Large intestine (tissue), 3 donors: Measurements from ENCODE around the gene ESRRG. TPM values are rescaled to one million over a fixed set of nuclear protein-coding genes. Genes with fewer than 3 reads are reported as not detected.
A peak's percentile ranks its signal among the peaks of the same experiment; 100 is the strongest.
"Not testable (repeated sequence)": the region's sequence is repeated elsewhere in the genome, so short reads cannot be mapped to it uniquely, and the experiment has no call there.

ENCODE experiments used
- DNase-seq, 2 donors: peaks; one replicate each; pipeline versions ENCODE4 v3.0.0 to v3.0.0-alpha.2; 2013
- H3K27ac ChIP-seq: one replicate; pipeline ENCODE4 v1.5.1; 2013; ENCODE audit warnings: low read length
- H3K27me3 ChIP-seq: 2 replicates; pipeline ENCODE4 v1.6.1; 2013; ENCODE audit warnings: low read length; ENCODE audit not compliant: control insufficient read depth, insufficient read depth
- H3K36me3 ChIP-seq: 2 replicates; pipeline ENCODE4 v1.6.1; 2013; ENCODE audit warnings: low read length; ENCODE audit not compliant: control insufficient read depth, insufficient read depth
- H3K4me1 ChIP-seq: one replicate; pipeline ENCODE4 v1.6.1; 2013; ENCODE audit warnings: low read length; ENCODE audit not compliant: control insufficient read depth, insufficient read depth
- H3K4me3 ChIP-seq: one replicate; pipeline ENCODE4 v1.5.1; 2013; ENCODE audit warnings: low read length
- H3K9me3 ChIP-seq: one replicate; pipeline ENCODE4 v1.6.1; 2013; ENCODE audit warnings: mild to moderate bottlenecking, low read depth, low read length, moderate library complexity; ENCODE audit not compliant: control insufficient read depth
- WGBS: methylation state at CpG from one replicate; pipeline ENCODE4 v1.1.5; 2013; ENCODE audit warnings: low lambda C conversion rate; ENCODE audit not compliant: insufficient coverage; 5-methylcytosine and 5-hydroxymethylcytosine counted together
- polyA plus RNA-seq: library from polyadenylated mRNA; unstranded; fragments of 120-200 nt; gene quantifications from one replicate; pipeline ENCODE4 v1.2.1, GENCODE V29; 2013

ESRRG gene
- polyA plus RNA-seq, 1 donor, result 9.0 TPM

DNA sequence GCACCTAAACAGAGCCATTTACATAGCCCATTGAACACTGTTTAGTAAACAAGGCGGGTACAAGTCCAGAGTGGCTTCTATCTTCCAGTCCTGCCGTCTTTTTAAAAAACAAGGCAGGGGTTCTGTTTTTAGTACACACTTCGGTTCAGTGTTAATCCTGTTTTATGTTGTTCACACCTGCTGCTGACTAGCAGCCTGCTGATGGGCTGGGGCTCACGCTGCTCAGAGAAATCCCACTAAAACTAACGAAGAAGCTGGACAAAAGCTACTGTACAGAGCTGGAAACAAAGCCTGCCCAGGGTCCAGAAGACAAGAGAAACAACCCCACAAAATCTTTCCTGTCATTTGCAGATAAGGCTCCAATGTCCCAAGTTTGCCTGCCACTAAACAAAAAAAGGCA lies 13.2 kb downstream of the ESRRG start:
- H3K4me3 ChIP-seq, result no peak overlapping the region
- no peaks in the 10 kb centered on the region for H3K9me3 ChIP-seq
- H3K27ac ChIP-seq, result no peak overlapping the region
- DNase-seq, result no peak
- WGBS, result 40% methylated on average over 1 of the region's 5 CpGs
- H3K27me3 ChIP-seq, result no peaks in the 10 kb centered on the region
- H3K4me1 ChIP-seq, result no peaks in the 10 kb centered on the region
- no peaks in the 10 kb centered on the region for H3K36me3 ChIP-seq

DNA sequence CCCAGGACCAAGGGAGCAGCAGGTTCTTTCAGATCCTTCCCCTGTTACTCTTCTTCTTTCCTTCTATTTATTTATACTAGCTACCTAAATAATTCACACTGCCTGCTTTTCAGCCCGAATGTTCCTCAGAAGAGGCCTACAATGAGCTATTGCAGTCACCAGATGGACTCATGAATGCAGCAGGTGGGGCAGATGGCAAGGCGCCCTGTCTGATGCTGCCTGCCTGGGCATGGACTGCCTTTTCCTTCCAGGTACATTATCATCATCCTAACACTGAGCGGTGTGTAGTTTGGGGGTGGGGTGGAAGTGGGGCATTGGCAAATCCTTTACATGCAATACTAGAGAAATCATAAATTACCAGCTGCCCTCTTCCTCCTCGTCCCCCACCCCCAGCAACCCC lies 17.6 kb downstream of the ESRRG start:
- no CpG with 5 or more reads among the region's 4 CpGs for WGBS
- Histone ChIP-seq H3K4me3 (no peak overlapping the region), H3K27ac (no peak overlapping the region), H3K9me3 (no peaks in the 10 kb centered on the region), H3K4me1 (no peaks in the 10 kb centered on the region), H3K36me3 (no peaks in the 10 kb centered on the region), H3K27me3 (no peaks in the 10 kb centered on the region)
- no peak for DNase-seq

DNA sequence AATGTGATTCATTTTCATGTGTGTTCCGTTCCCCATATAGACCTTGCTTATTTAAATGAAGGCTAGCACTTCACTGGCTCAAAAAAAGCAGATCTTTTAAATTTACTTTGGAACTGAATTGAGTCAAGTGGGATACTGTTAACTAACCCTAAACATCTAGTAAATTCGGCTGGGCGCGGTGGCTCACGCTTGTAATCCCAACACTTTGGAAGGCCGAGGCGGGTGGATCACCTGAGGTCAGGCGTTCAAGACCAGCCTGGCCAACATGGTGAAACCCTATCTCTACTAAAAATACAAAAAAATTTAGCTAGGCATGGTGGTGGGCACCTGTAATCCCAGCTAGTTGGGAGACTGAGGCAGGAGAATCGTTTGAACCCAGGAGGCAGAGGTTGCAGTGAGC lies 19.2 kb downstream of the ESRRG start:
- not testable (repeated sequence) for H3K27ac ChIP-seq, H3K27me3 ChIP-seq, DNase-seq, H3K4me1 ChIP-seq, H3K9me3 ChIP-seq, H3K4me3 ChIP-seq, H3K36me3 ChIP-seq
- WGBS, result 100% methylated on average over 1 of the region's 9 CpGs

DNA sequence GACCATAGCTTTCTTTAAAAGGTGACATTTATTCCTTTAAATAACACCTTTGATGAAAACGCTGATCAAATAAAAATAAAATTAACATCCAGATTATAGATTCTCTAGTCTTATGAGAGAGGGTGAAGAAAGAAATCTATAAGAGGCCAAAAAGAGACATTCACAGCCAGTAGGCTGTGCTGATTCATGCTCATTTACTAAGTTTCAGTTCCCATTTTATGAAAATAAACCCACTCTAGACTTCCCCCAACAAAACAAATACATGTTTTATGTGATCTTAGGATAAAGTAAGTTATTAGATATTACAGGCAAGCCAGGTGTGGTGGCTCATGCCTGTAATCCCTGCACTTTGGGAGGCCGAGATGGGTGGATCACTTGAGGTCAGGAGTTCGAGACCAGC lies 21.1 kb downstream of the ESRRG start:
- no peaks in the 10 kb centered on the region for H3K9me3 ChIP-seq
- no peaks in the 10 kb centered on the region for H3K4me1 ChIP-seq
- no peaks in the 10 kb centered on the region for H3K27me3 ChIP-seq
- no peaks in the 10 kb centered on the region for H3K36me3 ChIP-seq
- no CpG with 5 or more reads among the region's 3 CpGs for WGBS
- no peak overlapping the region for H3K27ac ChIP-seq
- no peak overlapping the region for H3K4me3 ChIP-seq
- no peak for DNase-seq

DNA sequence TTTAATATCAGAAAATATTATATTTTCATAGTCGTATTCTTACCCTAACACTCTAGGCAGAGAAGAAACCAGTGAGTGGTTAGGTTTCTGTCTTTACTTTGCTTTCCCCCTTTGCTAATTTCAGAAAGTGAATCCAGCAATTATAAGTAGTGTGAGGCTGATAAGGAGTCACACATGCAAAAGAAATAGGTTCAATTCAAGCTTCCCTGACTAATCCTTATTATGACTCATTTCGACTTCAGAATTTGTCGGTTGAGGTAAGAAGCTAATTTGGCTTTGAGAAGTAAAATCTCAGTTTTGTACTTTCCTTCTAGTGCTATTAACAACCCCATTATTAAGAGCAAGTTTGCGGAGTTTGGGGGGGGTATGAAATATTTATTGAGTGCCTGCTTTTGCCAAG lies 22.4 kb downstream of the ESRRG start:
- no peaks in the 10 kb centered on the region for H3K36me3 ChIP-seq
- H3K27me3 ChIP-seq, result no peaks in the 10 kb centered on the region
- WGBS, result 100% methylated on average over 1 of the region's 4 CpGs
- H3K4me3 ChIP-seq, result no peak overlapping the region
- no peaks in the 10 kb centered on the region for H3K4me1 ChIP-seq
- H3K9me3 ChIP-seq, result no peaks in the 10 kb centered on the region
- H3K27ac ChIP-seq, result no peak overlapping the region
- DNase-seq, result no peak

DNA sequence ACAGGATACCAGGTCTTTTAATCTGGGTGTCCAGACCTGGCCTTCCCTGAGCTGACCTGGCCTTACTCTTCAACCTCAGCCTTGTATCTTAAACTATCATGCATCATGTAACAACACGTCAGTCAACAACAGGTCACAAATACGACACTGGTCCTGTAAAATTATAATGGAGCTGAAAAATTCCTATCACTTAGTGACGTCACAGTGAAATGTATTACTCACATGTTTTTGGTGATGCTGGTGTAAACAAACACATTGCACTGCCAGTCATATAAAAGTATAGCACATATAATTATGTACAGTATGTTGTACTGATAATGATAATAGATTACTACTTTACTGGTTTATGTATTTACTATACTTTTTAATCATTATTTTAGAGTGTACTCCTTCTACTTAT lies 31.5 kb downstream of the ESRRG start:
- H3K27ac ChIP-seq, result no peak overlapping the region
- no peaks in the 10 kb centered on the region for H3K27me3 ChIP-seq
- peaks cover 3% of the 10 kb centered on the region for H3K4me1 ChIP-seq
- no peaks in the 10 kb centered on the region for H3K36me3 ChIP-seq
- no peak overlapping the region for H3K4me3 ChIP-seq
- WGBS, result 78% methylated on average over 1 of the region's 3 CpGs
- no peak for DNase-seq
- H3K9me3 ChIP-seq, result no peaks in the 10 kb centered on the region

DNA sequence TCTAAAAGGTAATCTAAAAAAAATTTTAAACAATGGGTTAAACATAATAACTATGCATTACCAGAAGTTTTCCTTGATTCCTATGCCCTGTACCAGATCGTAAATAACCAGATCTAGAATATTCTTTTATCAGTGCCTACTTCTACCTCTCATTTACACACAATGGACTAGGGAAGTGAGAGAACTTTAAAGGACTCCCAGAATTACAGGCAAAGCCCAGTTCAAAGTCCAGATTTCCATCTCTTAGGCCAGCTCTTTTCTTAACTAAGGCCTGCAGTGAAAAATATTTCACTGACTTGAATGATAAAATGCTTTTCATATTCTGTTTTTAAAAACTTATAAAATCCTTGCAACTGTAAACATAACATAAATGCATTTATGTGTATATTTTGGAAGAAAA lies 32.6 kb downstream of the ESRRG start:
- no peaks in the 10 kb centered on the region for H3K36me3 ChIP-seq
- no peak overlapping the region for H3K4me3 ChIP-seq
- H3K4me1 ChIP-seq, result peaks cover 3% of the 10 kb centered on the region
- no CpG with 5 or more reads among the region's 1 CpG for WGBS
- H3K27ac ChIP-seq, result peak overlapping the region; percentile 42
- peak; percentile 8 to 66 for DNase-seq
- H3K9me3 ChIP-seq, result no peaks in the 10 kb centered on the region
- no peaks in the 10 kb centered on the region for H3K27me3 ChIP-seq

DNA sequence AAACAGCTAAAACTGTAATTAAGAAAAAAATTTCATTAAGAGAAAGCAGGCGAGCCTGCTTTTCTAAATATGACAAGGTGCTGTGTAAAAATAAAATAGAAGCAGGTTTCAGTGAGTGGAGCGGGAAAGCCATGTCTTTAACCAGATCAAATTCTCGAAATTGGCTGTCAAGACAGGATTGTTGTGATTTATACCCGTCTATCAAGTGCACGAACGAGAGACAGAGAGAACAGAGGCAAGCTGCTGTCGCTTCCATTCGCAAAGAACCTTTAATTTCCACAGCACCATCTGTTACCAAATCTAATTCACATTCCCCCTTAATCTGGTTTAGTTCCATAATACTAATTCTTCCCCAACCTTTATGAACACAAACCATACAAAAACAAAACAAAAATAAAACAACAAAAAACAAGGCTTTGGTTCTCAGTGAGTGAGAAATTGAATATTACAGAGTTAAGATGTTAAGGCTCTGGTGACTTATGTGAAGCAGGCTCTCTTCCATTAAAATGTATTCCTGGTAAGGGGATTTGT lies 35.0 kb downstream of the ESRRG start:
- Histone ChIP-seq H3K36me3 (no peaks in the 10 kb centered on the region), H3K4me1 (peaks cover 3% of the 10 kb centered on the region), H3K27me3 (no peaks in the 10 kb centered on the region), H3K27ac (no peak overlapping the region), H3K4me3 (no peak overlapping the region), H3K9me3 (no peaks in the 10 kb centered on the region)
- 93% methylated on average over 3 of the region's 8 CpGs for WGBS
- DNase-seq, result no peak

GRCh38 chr1:216686860-216687766 lies 36.1 kb downstream of the ESRRG start:
- WGBS, result 68% methylated on average over 3 of the region's 14 CpGs
- no peaks in the 10 kb centered on the region for H3K27me3 ChIP-seq
- peaks cover 3% of the 10 kb centered on the region for H3K4me1 ChIP-seq
- DNase-seq, result no peak
- no peak overlapping the region for H3K27ac ChIP-seq
- H3K36me3 ChIP-seq, result no peaks in the 10 kb centered on the region
- H3K4me3 ChIP-seq, result no peak overlapping the region
- no peaks in the 10 kb centered on the region for H3K9me3 ChIP-seq

GRCh38 chr1:216682752-216683151 lies 40.5 kb downstream of the ESRRG start:
- 100% methylated on average over 3 of the region's 7 CpGs for WGBS
- H3K36me3 ChIP-seq, result no peaks in the 10 kb centered on the region
- no peak overlapping the region for H3K4me3 ChIP-seq
- no peaks in the 10 kb centered on the region for H3K9me3 ChIP-seq
- H3K27me3 ChIP-seq, result no peaks in the 10 kb centered on the region
- DNase-seq, result no peak
- no peaks in the 10 kb centered on the region for H3K4me1 ChIP-seq
- no peak overlapping the region for H3K27ac ChIP-seq

GRCh38 chr1:216679108-216679507 lies 44.1 kb downstream of the ESRRG start:
- H3K36me3 ChIP-seq, result peaks cover 2% of the 10 kb centered on the region
- 92% methylated on average over 6 of the region's 14 CpGs for WGBS
- no peaks in the 10 kb centered on the region for H3K27me3 ChIP-seq
- no peak overlapping the region for H3K27ac ChIP-seq
- H3K4me3 ChIP-seq, result no peak overlapping the region
- DNase-seq, result no peak
- H3K4me1 ChIP-seq, result no peaks in the 10 kb centered on the region
- H3K9me3 ChIP-seq, result no peaks in the 10 kb centered on the region
